Activated CD8-positive, alpha-beta memory T cell treated with anti-CD3 and anti-CD28 coated beads, Interleukin-2, amount 10 ng/mL, durations not matched to agents 7 days and 5 days (primary cell): Measurements from ENCODE around the gene BANP. TPM values are rescaled to one million over a fixed set of nuclear protein-coding genes. Genes with fewer than 3 reads are reported as not detected.
"Not testable (repeated sequence)": the region's sequence is repeated elsewhere in the genome, so short reads cannot be mapped to it uniquely, and the experiment has no call there.

ENCODE experiments used
- ATAC-seq: fragments of 150-1000 bp; cut with Tn5 transposase; one replicate; pipeline ENCODE4 v1.10.0; 2021; ENCODE audit warnings: moderate library complexity
- CTCF ChIA-PET: fragments of 350-600 bp; sonication (Branson Sonifier 250); formaldehyde crosslinking; loops from one replicate; lab custom pipeline; 2021; ENCODE audit warnings: antibody characterized with exemption; lab: Charles Lee
- DNase-seq: peaks from one replicate; pipeline ENCODE4 v3.0.0-alpha.2; 2020
- H3K27ac Mint-ChIP-seq: one replicate; pipeline ENCODE4 v1.8.0; 2021; ENCODE audit warnings: mild to moderate bottlenecking, mixed read lengths
- H3K27me3 Mint-ChIP-seq: one replicate; pipeline ENCODE4 v1.8.0; 2021; ENCODE audit warnings: mixed read lengths
- H3K36me3 Mint-ChIP-seq: one replicate; pipeline ENCODE4 v1.8.0; 2021; ENCODE audit warnings: mild to moderate bottlenecking, mixed read lengths
- H3K4me1 Mint-ChIP-seq: one replicate; pipeline ENCODE4 v1.8.0; 2021; ENCODE audit warnings: mixed read lengths
- H3K4me3 Mint-ChIP-seq: one replicate; pipeline ENCODE4 v1.8.0; 2021; ENCODE audit warnings: mild to moderate bottlenecking, moderate library complexity, mixed read lengths
- H3K9me3 Mint-ChIP-seq: one replicate; pipeline ENCODE4 v1.8.0; 2022; ENCODE audit warnings: low read depth, mixed read lengths
- total RNA-seq, 2 experiments: library from RNA; stranded (reverse); gene quantifications; one replicate each; pipeline ENCODE4 v1.2.3, GENCODE V29; 2021

Gene BANP
- total RNA-seq, 2 experiments from 2014 or later, result 36.1 to 48.7 TPM

- H3K4me1 Mint-ChIP-seq, H3K27ac Mint-ChIP-seq, H3K4me3 Mint-ChIP-seq, H3K36me3 Mint-ChIP-seq, CTCF ChIA-PET, ATAC-seq, DNase-seq, H3K9me3 Mint-ChIP-seq, H3K27me3 Mint-ChIP-seq: not testable (repeated sequence)
Observed at GRCh38 chr16:88118852-88119741, 167.9 kb downstream of the BANP start.

DNA sequence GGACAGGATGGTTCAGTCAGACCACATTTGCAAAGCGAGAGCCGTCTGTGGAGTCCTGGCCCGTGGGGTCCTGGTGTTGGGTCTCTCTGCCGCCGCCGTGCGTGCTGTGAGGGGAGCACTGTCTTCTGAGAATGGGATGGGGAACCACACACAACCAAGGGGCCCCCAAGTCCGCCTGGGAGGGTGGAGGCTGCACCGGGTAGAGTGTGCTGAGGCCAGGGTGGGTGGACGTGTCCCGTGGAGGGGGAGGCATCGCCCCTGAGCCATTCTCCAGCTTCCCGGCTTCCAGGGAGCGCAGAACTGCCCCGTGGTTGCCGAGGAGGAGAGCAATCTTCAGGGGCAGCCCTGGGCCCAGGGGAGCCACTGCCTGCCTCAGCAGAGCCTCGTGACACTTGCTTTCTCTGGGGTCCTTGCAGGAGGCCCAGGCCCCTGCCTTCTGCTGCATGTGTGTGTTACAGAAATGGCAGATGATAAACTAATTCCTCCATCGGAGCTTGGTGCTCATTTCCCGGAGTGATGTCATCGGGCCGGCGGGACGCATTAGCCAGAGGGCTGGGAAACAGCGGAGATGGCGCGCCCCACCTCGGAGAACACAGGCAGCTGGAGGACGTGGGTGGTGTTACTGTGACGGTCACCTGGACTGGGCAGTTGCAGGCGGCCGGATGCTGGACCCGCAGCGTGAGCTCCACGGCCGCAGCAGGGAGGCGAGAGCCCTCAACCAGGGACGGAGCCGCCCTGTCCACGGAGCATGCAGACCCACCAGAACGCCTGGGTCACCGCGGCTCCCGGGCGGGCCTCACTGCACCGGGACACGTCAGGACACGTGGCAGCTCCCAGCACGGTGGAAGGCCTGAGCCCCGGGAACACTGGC, 168.9 kb downstream of the BANP start:
- H3K27ac Mint-ChIP-seq, H3K9me3 Mint-ChIP-seq, CTCF ChIA-PET, H3K4me1 Mint-ChIP-seq, H3K27me3 Mint-ChIP-seq, DNase-seq, H3K36me3 Mint-ChIP-seq, H3K4me3 Mint-ChIP-seq, ATAC-seq: not testable (repeated sequence)

GRCh38 chr16:88120812-88121211, 169.6 kb downstream of the BANP start:
- H3K27ac Mint-ChIP-seq, result no peak overlapping the region
- DNase-seq, result no peak
- no peak overlapping the region for H3K4me3 Mint-ChIP-seq
- no peaks in the 10 kb centered on the region for H3K36me3 Mint-ChIP-seq
- CTCF ChIA-PET, result no interaction called here
- H3K27me3 Mint-ChIP-seq, result peaks cover 8% of the 10 kb centered on the region
- no peaks in the 10 kb centered on the region for H3K9me3 Mint-ChIP-seq
- ATAC-seq, result no peak
- H3K4me1 Mint-ChIP-seq, result no peaks in the 10 kb centered on the region

- H3K36me3 Mint-ChIP-seq, ATAC-seq, H3K9me3 Mint-ChIP-seq, H3K27me3 Mint-ChIP-seq, CTCF ChIA-PET, H3K4me1 Mint-ChIP-seq, DNase-seq, H3K4me3 Mint-ChIP-seq, H3K27ac Mint-ChIP-seq: not testable (repeated sequence)
Observed at GRCh38 chr16:88121391-88121790, 170.2 kb downstream of the BANP start.

DNA sequence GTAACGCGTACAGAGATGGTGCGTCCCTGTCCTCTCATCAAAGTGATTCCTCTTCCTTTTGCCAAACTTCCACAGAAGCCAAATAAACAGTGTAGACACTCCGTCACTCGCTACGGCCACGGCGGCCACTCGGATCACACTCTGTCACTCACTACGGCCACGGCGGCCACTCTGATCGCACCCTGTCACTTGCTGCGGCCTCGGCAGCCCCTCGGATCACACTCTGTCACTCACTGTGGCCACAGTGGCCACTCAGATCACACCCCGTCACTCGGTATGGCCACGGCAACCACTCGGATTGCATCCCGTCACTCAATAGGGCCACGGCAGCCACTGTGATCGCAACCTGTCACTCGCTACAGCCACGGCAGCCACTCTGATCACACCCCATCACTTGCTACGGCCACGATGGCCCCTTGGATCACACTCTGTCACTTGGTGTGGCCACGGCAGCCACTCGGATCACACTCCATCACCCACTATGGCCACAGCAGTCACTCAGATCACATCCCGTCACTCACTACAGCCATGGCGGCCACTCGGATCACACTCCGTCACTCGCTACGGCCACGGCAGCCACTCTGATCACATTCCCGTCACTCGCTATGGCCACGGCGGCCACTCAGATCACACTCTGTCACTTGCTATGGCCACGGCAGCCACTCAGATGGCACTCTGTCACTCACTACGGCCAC, 170.8 kb downstream of the BANP start:
- H3K4me3 Mint-ChIP-seq, result no peak overlapping the region
- H3K9me3 Mint-ChIP-seq, result no peaks in the 10 kb centered on the region
- H3K4me1 Mint-ChIP-seq, result no peaks in the 10 kb centered on the region
- H3K27ac Mint-ChIP-seq, result no peak overlapping the region
- ATAC-seq, result no peak
- H3K36me3 Mint-ChIP-seq, result no peaks in the 10 kb centered on the region
- CTCF ChIA-PET, result no interaction called here
- DNase-seq, result no peak
- peaks cover 8% of the 10 kb centered on the region for H3K27me3 Mint-ChIP-seq

Other genes with a start within 250 kb of the BANP start
- 100 to 1,000 TPM in 1 of 2 experiments, 10 to 100 TPM in 1; 86.0 to 114 TPM for gene KLHDC4, start 185.4 kb upstream of the BANP start, total RNA-seq
- 100 to 1,000 TPM; 114 to 220 TPM for gene SLC7A5, start 81.9 kb upstream of the BANP start, total RNA-seq
- not detected for gene CA5A, start 14.9 kb upstream of the BANP start, total RNA-seq